ENCODE results near the gene ZNF667.

Gene ZNF667

DNA sequence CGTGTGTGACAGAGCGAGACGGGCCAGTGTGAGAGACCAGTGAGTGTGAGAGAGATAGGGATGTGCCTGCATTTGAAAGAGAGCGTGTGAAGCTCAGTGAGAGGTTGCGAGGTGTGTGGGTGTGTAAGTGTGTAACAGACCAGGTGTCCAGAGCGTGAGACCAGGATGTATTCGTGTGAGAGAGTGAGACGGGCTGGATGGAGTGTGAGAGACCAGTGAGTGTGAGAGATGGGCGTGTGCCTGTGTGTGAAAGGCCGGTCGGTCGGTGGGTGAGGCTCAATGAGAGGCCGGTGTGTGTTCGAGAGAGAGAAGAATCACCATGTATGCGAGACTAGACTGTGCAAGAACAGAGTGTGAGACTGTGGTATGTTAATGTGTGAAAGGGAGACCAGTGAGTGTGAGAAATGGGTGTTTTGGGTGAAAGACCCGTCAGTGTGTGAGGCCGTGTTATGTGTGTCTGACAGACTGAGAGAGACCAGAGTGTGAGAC is 31.2 kb upstream of the ZNF667 start (continued):
- TF ChIP-seq ZNF791 (tag by site-specific recombination; IDR thresholded peaks at IDR 0.05) (no peak), ZNF133 (tag by site-specific recombination; IDR thresholded peaks at IDR 0.05) (no peak), ZNF473 (tag by site-specific recombination; IDR thresholded peaks at IDR 0.05) (no peak), BCL11B (tag by site-specific recombination; IDR thresholded peaks at IDR 0.05; ENCODE audit: low read depth) (no peak), ZNF747 (tag by site-specific recombination; IDR thresholded peaks at IDR 0.05) (no peak), ZNF335 (tag by site-specific recombination; conservative IDR thresholded peaks at IDR 0.05) (no peak), ZNF140 (tag by site-specific recombination; IDR thresholded peaks at IDR 0.05) (no peak), ZNF544 (tag by site-specific recombination; IDR thresholded peaks at IDR 0.05) (0 out of 2 replicates have a peak, but pooled peaks have one; percentile 9), ZNF16 (tag by site-specific recombination; IDR thresholded peaks at IDR 0.05; ENCODE audit: low read depth) (no peak), ZBTB48 (tag by site-specific recombination; IDR thresholded peaks at IDR 0.05) (peak; percentile 75), ZNF2 (tag by site-specific recombination; IDR thresholded peaks at IDR 0.05) (no peak), ZNF777 (tag by site-specific recombination; IDR thresholded peaks at IDR 0.05; ENCODE audit: borderline replicate concordance) (peak; percentile 82), TRIM28 (IDR thresholded peaks at IDR 0.05; ENCODE audit: borderline replicate concordance, low read length) (no peak), ZNF132 (tag by site-specific recombination; IDR thresholded peaks at IDR 0.05; ENCODE audit: borderline replicate concordance) (no peak), ZNF768 (tag by site-specific recombination; IDR thresholded peaks at IDR 0.05) (no peak), SALL2 (tag by site-specific recombination; IDR thresholded peaks at IDR 0.05; ENCODE audit: borderline replicate concordance) (no peak), ZNF112 (tag by site-specific recombination; IDR thresholded peaks at IDR 0.05) (no peak), REPIN1 (tag by site-specific recombination; IDR thresholded peaks at IDR 0.05; ENCODE audit: low read depth) (no peak), KLF8 (tag by site-specific recombination; IDR thresholded peaks at IDR 0.05) (no peak)
- TF ChIP-seq, protein P1, sequence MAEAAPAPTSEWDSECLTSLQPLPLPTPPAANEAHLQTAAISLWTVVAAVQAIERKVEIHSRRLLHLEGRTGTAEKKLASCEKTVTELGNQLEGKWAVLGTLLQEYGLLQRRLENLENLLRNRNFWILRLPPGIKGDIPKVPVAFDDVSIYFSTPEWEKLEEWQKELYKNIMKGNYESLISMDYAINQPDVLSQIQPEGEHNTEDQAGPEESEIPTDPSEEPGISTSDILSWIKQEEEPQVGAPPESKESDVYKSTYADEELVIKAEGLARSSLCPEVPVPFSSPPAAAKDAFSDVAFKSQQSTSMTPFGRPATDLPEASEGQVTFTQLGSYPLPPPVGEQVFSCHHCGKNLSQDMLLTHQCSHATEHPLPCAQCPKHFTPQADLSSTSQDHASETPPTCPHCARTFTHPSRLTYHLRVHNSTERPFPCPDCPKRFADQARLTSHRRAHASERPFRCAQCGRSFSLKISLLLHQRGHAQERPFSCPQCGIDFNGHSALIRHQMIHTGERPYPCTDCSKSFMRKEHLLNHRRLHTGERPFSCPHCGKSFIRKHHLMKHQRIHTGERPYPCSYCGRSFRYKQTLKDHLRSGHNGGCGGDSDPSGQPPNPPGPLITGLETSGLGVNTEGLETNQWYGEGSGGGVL (tag by site-specific recombination; IDR thresholded peaks at IDR 0.05), result no peak
- TF ChIP-seq, protein P2, sequence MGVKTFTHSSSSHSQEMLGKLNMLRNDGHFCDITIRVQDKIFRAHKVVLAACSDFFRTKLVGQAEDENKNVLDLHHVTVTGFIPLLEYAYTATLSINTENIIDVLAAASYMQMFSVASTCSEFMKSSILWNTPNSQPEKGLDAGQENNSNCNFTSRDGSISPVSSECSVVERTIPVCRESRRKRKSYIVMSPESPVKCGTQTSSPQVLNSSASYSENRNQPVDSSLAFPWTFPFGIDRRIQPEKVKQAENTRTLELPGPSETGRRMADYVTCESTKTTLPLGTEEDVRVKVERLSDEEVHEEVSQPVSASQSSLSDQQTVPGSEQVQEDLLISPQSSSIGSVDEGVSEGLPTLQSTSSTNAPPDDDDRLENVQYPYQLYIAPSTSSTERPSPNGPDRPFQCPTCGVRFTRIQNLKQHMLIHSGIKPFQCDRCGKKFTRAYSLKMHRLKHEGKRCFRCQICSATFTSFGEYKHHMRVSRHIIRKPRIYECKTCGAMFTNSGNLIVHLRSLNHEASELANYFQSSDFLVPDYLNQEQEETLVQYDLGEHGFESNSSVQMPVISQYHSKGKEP (tag by site-specific recombination; IDR thresholded peaks at IDR 0.05), result no peak
- TF ChIP-seq, protein P3, sequence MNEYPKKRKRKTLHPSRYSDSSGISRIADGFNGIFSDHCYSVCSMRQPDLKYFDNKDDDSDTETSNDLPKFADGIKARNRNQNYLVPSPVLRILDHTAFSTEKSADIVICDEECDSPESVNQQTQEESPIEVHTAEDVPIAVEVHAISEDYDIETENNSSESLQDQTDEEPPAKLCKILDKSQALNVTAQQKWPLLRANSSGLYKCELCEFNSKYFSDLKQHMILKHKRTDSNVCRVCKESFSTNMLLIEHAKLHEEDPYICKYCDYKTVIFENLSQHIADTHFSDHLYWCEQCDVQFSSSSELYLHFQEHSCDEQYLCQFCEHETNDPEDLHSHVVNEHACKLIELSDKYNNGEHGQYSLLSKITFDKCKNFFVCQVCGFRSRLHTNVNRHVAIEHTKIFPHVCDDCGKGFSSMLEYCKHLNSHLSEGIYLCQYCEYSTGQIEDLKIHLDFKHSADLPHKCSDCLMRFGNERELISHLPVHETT (tag by site-specific recombination; IDR thresholded peaks at IDR 0.05), result no peak
- TF ChIP-seq, protein P4, sequence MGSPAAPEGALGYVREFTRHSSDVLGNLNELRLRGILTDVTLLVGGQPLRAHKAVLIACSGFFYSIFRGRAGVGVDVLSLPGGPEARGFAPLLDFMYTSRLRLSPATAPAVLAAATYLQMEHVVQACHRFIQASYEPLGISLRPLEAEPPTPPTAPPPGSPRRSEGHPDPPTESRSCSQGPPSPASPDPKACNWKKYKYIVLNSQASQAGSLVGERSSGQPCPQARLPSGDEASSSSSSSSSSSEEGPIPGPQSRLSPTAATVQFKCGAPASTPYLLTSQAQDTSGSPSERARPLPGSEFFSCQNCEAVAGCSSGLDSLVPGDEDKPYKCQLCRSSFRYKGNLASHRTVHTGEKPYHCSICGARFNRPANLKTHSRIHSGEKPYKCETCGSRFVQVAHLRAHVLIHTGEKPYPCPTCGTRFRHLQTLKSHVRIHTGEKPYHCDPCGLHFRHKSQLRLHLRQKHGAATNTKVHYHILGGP (tag by site-specific recombination; IDR thresholded peaks at IDR 0.05), result no peak
- TF ChIP-seq, protein P5, sequence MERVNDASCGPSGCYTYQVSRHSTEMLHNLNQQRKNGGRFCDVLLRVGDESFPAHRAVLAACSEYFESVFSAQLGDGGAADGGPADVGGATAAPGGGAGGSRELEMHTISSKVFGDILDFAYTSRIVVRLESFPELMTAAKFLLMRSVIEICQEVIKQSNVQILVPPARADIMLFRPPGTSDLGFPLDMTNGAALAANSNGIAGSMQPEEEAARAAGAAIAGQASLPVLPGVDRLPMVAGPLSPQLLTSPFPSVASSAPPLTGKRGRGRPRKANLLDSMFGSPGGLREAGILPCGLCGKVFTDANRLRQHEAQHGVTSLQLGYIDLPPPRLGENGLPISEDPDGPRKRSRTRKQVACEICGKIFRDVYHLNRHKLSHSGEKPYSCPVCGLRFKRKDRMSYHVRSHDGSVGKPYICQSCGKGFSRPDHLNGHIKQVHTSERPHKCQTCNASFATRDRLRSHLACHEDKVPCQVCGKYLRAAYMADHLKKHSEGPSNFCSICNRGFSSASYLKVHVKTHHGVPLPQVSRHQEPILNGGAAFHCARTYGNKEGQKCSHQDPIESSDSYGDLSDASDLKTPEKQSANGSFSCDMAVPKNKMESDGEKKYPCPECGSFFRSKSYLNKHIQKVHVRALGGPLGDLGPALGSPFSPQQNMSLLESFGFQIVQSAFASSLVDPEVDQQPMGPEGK (tag by site-specific recombination; IDR thresholded peaks at IDR 0.05), result no peak
- TF ChIP-seq, protein P6, sequence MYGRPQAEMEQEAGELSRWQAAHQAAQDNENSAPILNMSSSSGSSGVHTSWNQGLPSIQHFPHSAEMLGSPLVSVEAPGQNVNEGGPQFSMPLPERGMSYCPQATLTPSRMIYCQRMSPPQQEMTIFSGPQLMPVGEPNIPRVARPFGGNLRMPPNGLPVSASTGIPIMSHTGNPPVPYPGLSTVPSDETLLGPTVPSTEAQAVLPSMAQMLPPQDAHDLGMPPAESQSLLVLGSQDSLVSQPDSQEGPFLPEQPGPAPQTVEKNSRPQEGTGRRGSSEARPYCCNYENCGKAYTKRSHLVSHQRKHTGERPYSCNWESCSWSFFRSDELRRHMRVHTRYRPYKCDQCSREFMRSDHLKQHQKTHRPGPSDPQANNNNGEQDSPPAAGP (tag by site-specific recombination; IDR thresholded peaks at IDR 0.05), result no peak
- TF ChIP-seq, protein P7, sequence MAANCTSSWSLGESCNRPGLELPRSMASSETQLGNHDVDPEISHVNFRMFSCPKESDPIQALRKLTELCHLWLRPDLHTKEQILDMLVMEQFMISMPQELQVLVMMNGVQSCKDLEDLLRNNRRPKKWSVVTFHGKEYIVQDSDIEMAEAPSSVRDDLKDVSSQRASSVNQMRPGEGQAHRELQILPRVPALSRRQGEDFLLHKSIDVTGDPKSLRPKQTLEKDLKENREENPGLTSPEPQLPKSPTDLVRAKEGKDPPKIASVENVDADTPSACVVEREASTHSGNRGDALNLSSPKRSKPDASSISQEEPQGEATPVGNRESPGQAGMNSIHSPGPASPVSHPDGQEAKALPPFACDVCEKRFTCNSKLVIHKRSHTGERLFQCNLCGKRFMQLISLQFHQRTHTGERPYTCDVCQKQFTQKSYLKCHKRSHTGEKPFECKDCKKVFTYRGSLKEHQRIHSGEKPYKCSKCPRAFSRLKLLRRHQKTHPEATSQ (tag by site-specific recombination; IDR thresholded peaks at IDR 0.05), result no peak
- TF ChIP-seq, protein P8, sequence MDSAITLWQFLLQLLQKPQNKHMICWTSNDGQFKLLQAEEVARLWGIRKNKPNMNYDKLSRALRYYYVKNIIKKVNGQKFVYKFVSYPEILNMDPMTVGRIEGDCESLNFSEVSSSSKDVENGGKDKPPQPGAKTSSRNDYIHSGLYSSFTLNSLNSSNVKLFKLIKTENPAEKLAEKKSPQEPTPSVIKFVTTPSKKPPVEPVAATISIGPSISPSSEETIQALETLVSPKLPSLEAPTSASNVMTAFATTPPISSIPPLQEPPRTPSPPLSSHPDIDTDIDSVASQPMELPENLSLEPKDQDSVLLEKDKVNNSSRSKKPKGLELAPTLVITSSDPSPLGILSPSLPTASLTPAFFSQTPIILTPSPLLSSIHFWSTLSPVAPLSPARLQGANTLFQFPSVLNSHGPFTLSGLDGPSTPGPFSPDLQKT (IDR thresholded peaks at IDR 0.05; ENCODE audit: borderline replicate concordance, low read depth, low read length), result no peak
- TF ChIP-seq, protein P9, sequence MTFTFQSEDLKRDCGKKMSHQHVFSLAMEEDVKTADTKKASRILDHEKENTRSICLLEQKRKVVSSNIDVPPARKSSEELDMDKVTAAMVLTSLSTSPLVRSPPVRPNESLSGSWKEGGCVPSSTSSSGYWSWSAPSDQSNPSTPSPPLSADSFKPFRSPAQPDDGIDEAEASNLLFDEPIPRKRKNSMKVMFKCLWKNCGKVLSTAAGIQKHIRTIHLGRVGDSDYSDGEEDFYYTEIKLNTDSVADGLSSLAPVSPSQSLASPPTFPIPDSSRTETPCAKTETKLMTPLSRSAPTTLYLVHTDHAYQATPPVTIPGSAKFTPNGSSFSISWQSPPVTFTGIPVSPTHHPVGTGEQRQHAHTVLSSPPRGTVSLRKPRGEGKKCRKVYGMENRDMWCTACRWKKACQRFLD (tag by site-specific recombination; IDR thresholded peaks at IDR 0.05), result no peak

Data from HEK293 (cell line).